H1 (cell line): ENCODE results near the gene CACNA1G.

Experiments
- BACH1 ChIP-seq: IDR thresholded peaks from 2 replicates; pipeline ENCODE4 v1.6.1; 2012; ENCODE audit warnings: low read length, improper control_type of control experiment
- CTCF ChIP-seq, 3 experiments: IDR thresholded peaks; 1 replicate in 2 of 3; 2 replicates in 1 of 3; pipeline versions ENCODE4 v1.5.1 to v1.6.1; 2011; ENCODE audit warnings: low read length in 3 of 3, mild to moderate bottlenecking in 3 of 3, inconsistent platforms in 2 of 3, low read depth in 1 of 3, moderate library complexity in 1 of 3; ENCODE audit not compliant: insufficient read depth in 1 of 3; ENCODE audit errors: control extremely low read depth in 1 of 3
- EP300 ChIP-seq, 2 experiments: IDR thresholded peaks; 1 replicate in 1 of 2; 2 replicates in 1 of 2; pipeline ENCODE4 v1.6.1; 2011 to 2012; ENCODE audit warnings: low read depth in 2 of 2, low read length in 2 of 2, mild to moderate bottlenecking in 2 of 2, borderline replicate concordance in 1 of 2, inconsistent platforms in 1 of 2, moderate library complexity in 1 of 2
- GABPA ChIP-seq: IDR thresholded peaks from 2 replicates; pipeline ENCODE4 v1.6.1; 2011; ENCODE audit warnings: mild to moderate bottlenecking, low read length, moderate library complexity, borderline replicate concordance; ENCODE audit not compliant: insufficient read depth
- MAFK ChIP-seq: IDR thresholded peaks from 2 replicates; pipeline ENCODE4 v1.6.1; 2012; ENCODE audit warnings: low read depth, mild to moderate bottlenecking, improper control_type of control experiment, low read length
- NRF1 ChIP-seq: IDR thresholded peaks from 2 replicates; pipeline ENCODE4 v1.6.1; 2011; ENCODE audit warnings: mild to moderate bottlenecking, low read depth, low read length, improper control_type of control experiment
- POLR2A ChIP-seq, 2 experiments: IDR thresholded peaks; 1 replicate in 1 of 2; 2 replicates in 1 of 2; pipeline ENCODE4 v1.6.1; 2011; ENCODE audit warnings: low read depth in 2 of 2, low read length in 2 of 2, mild to moderate bottlenecking in 2 of 2; ENCODE audit errors: control extremely low read depth in 1 of 2
- RAD21 ChIP-seq, 2 experiments: IDR thresholded peaks in 1 of 2; conservative IDR thresholded peaks in 1 of 2; 2 replicates each; pipeline ENCODE4 v1.6.1; 2011; ENCODE audit warnings: low read depth in 2 of 2, low read length in 2 of 2, improper control_type of control experiment in 1 of 2, inconsistent platforms in 1 of 2, mild to moderate bottlenecking in 1 of 2, moderate library complexity in 1 of 2
- SIX5 ChIP-seq: IDR thresholded peaks from 2 replicates; pipeline ENCODE4 v1.6.1; 2011; ENCODE audit warnings: mild to moderate bottlenecking, low read depth, low read length
- SP4 ChIP-seq: IDR thresholded peaks from 2 replicates; pipeline ENCODE4 v1.6.1; 2012; ENCODE audit warnings: low read length, inconsistent platforms
- TBP ChIP-seq: IDR thresholded peaks from 2 replicates; pipeline ENCODE4 v1.6.1; 2011; ENCODE audit warnings: low read depth, low read length, improper control_type of control experiment
- USF2 ChIP-seq: IDR thresholded peaks from 2 replicates; pipeline ENCODE4 v1.6.1; 2011; ENCODE audit warnings: low read length, improper control_type of control experiment
- YY1 ChIP-seq: IDR thresholded peaks from 2 replicates; pipeline ENCODE4 v1.6.1; 2011; ENCODE audit warnings: low read depth, mild to moderate bottlenecking, low read length

- TF ChIP-seq TBP (no peak), GABPA (no peak), BACH1 (no peak), SP4 (no peak), EP300 (IDR thresholded peaks at IDR 0.05; ENCODE audit: borderline replicate concordance in 1 of 2, low read depth in 2 of 2, low read length in 2 of 2) (no peak), USF2 (no peak), CTCF (IDR thresholded peaks at IDR 0.05; ENCODE audit: control extremely low read depth in 1 of 3, insufficient read depth in 1 of 3, low read depth in 1 of 3, low read length in 3 of 3) (no peak), MAFK (no peak), YY1 (no peak), RAD21 (IDR thresholded peaks at IDR 0.05 in 1 of 2, conservative IDR thresholded peaks at IDR 0.05 in 1 of 2; ENCODE audit: low read depth in 2 of 2, low read length in 2 of 2) (no peak), SIX5 (no peak), POLR2A (IDR thresholded peaks at IDR 0.05; ENCODE audit: control extremely low read depth in 1 of 2, low read depth in 2 of 2, low read length in 2 of 2) (no peak), NRF1 (no peak)
Observed at GRCh38 chr17:50572541-50572940, 12.0 kb downstream of the CACNA1G start.
